HG03520 (cell line): ENCODE data around the gene PPY.
"Not testable (repeated sequence)": the region's sequence is repeated elsewhere in the genome, so short reads cannot be mapped to it uniquely, and the experiment has no call there.

Experiments used
- ATAC-seq: cut with Tn5 transposase; IDR thresholded peaks from one replicate; pipeline ENCODE4 v1.9.1; 2021; ENCODE audit warnings: mild to moderate bottlenecking, moderate library complexity; ENCODE audit not compliant: unreplicated experiment

The PPY gene

DNA sequence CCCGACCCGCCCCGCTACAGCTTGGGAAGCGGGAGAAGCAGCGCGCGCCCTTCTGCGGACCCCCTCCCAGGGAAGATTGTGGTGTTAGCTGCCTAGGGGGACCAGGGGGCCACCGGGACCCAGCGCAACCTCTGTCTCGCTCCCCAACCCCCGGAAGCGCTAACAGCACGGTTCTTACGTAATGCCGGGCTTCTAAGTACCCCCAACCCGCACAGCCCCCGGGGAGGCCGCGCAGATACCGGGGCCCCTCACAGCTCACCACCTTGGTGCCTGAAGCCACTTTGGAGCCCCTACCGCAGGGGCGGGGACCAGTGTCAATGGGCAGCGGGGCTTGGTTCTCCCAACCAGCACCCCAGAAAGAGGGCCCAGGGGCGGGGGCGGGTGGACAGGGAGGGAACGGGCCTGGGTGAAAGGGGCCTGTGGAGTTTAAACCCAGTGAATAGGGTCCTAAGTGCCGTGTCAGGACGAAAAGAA lies 35.3 kb downstream of the PPY start:
- no peak for ATAC-seq

DNA sequence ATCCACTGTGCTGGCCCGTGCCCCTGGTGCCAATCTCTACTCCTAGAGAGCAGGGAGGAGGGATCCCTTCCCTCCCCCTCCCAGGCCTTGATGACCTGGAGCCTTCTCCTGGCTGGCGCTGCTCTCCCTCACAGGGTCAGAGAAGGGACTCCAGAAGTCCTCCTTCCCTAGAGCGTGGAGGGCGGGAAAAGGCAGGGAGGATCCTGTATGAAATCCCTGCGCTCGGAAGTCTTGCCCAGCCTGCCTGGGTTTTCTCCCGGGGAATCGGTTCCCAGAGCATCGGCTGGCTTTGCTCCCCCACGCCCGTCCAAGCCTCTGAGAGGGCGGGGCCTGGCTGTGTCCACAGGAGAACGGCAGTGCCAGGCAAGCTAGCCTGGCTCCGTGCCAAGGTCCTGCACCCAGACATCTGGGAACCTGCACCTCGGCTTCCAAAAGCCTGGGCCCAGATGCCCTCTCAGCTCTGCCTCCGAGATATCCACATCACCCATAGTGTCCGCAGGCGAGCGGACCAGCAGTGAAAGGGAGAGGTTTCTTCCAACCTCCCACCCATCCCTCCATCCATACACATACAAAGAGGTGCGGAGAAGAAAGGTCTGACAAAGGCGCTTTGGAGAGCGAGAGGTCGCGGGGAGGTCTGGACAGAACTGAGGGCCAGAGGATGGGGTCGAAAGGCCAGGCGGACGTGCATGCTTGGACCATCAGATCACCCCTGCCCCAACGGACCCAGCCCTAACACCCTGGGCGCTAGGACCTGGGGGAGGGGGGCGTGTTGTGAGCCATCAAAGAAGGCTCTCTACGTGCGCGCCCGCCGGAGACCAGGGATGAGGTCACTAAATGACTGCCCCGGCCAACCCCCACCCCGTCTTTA lies 36.1 kb downstream of the PPY start:
- ATAC-seq = no peak

DNA sequence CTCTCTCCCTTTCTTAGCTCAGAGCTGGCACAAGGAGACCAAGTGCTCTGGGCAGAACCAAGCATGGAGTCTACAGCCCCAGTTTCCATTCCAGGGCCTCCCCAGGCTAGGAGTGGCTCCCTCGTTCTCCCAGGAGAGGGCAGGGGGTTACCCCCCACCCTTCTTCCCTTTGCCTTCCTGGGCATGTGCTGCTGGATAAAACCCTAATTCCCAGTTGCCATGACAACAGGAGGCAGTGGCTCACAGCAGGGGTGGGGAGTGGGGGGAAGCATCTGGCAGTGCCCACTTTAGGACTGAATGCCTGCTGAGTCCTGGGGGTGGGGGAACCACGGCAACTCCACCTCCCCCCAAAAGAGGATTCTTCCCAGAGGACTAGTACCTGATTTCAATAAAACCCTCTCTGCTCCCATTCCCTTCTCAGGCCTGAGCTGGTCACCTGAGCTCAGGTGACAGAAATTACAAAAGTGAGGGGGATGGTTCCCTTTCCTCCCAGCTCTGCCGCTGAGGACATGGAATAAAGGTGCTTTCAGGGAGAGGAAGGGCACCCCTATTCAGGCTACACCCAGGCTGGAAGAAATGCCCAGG lies 36.8 kb downstream of the PPY start:
- ATAC-seq = no peak

DNA sequence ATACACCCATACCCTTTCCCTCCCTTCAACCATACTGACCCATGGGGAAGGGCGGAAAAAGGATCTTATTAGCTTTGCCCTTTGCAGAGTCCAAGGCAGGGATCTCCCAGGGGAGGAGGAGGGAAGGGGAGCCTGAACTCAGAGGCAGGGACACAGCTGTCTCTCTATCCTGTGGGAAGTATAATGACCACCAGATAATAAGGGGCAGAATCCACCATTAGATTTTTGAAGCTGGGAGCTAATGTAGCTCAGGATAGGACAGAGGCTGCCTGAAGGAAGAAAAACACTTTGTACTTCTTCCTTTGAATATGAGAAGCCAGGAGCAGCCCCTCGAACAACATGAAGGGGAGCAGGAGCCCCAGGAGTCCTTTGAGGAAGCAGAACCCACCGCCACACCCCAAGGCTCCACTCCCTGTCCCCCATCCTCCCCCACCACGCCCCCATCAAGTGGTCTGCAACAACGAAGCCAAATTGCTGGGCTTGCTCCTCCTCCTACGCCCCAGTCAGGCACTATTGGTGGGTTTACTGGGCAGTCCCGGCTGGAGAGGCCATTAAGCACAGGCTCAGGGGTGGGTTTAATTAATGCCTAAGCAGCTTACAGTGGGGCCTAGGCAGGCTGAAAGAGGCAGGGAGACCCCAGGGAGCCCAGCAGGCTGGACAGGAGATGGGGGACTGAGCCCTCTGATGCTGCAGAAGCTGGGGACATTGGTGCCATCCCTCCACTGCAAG lies 40.3 kb downstream of the PPY start:
- ATAC-seq = no peak

DNA sequence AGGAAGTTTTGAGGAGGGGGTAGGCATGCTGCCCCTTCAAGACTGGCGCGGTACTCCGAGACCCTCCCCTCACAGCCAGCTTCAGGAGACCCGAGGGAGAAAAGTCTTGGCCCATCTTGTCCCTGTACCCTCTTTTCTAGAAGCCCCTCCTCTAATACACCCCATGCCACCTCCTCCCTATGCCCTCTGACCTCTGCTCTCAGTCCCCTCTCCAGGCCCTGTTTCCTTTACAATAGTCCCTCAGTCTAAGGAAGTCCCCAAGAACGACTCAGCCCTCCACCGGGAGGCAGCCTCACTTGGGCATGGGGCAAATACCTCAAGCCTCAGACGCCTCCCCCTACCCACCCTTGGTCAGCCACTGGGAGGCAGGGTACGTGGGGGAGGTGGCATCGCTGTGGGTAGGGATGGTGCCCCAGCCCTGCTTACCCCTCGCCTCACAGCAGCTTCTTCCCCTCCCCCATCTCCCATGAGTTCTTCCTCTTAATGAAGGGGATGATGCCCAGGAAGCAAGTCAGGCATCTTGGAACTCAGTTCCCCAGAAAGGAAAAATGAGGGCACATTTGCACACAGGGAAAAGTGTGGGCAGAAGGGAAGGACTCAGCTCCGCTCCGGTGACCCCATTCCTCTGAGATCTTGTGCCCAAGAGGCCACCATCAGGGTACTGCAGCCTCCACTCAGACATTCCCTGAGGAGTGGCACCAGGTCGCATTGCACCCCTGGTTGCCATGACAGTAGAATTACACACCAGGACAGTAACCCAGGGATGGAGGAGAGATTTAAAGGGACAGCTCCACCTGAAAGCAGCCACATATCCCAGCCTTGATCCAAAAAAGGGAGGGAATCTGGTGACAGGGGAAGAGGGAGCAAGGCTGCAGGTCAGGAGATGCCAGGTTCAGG lies 41.2 kb downstream of the PPY start:
- no peak for ATAC-seq

DNA sequence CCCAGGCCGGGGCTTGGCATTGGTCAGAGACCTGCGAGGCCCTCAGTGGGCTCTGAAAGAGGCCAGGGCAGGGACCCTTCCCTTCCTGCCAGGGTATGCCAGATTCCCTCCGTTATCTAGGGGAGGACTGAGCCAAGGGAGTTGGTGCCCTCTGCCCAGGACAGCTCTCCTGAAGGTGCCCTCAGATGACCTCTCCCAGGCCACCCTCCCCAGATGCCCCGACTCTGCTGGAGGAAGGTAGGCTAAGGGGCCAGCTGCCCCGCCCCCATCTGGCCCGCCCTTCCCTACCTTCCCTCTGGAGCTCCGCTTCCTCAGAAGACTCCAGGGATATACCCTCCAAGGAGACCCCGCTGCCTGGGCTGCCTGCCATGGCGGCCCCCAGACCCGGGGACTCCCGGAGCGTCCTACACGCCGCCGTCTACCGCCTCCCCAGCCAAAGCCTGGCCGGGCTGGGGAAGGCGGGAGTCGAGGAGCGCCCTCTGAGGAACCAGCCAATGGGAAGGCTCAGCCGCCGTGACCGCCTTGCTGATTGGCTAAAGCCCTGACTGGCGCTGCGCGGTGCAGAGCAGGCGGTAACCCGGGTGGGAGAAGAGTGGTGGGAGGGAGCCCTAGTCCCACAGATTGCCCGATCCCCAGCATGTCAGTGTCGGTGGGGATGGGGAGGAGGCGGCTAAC lies 42.0 kb downstream of the PPY start:
- ATAC-seq = no peak

DNA sequence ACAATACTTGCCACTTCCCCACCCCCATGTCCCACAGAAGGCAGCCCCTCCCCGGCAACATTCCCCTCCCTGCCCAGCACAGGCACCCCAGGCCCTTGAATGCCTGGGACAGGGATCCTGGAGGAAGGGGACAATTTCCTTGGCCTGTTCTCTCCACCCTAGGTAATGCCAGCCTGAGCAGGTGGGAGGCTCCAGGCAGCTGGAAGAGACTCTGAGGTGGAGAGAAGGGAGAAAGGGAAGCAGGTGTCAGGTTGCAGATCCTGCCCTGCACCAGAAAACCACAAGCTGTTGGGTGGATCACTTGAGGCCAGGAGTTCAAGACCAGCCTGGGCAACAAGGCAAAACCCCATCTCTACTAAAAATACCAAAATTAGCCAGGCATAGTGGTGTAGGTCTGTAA lies 43.8 kb downstream of the PPY start:
- ATAC-seq = no peak

DNA sequence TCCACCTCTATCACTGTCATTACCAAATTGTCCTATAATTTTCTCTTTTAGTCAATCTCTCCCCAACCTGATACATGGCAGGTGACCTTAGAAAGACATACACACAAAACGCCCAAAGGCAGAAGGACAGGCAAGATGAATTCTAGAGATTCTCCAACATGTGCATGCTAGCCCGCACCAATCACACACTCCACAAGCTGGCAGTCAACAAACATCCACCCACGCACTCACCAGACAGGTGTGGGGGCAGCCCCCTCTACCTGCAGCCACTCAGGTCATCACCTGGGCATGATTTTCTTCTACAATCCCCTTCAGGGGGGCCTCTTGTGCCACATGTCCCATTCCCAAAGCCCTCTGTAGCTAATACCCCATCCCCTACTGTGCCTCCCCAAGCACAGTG lies 44.4 kb downstream of the PPY start:
- no peak for ATAC-seq

DNA sequence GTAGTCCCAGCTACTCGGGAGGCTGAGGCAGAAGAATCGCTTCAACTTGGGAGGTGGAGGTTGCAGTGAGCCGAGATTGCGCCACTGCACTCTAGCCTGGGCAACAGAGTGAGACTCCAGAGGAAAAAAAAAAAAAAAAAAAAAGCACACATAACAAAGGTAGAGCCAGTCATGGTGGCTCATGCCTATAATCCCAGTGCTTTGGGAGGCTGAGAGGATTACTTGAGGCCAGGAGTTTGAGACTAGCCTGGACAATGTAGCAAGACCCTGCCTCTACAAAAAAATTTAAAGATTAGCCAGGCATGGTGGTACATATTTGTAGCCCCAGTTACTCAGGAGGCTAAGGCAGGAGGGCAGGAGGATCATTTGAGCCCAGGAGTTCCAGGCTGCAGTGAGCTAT lies 47.8 kb downstream of the PPY start:
- ATAC-seq = not testable (repeated sequence)

DNA sequence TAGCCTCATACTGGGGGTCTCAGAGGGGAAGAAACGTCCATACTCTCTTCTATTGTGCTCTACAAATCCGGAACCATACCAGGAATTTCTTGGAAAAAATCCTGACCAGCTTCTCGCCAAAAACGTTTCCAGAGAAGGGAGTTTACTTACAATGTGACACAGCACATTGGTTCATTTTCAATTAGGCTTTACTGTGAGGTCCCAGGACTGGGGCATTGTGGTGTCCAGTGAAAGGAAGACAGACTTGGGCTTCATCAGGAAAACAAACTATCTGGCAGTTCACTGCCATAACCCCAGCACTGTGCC lies 49.7 kb downstream of the PPY start:
- ATAC-seq = no peak

DNA sequence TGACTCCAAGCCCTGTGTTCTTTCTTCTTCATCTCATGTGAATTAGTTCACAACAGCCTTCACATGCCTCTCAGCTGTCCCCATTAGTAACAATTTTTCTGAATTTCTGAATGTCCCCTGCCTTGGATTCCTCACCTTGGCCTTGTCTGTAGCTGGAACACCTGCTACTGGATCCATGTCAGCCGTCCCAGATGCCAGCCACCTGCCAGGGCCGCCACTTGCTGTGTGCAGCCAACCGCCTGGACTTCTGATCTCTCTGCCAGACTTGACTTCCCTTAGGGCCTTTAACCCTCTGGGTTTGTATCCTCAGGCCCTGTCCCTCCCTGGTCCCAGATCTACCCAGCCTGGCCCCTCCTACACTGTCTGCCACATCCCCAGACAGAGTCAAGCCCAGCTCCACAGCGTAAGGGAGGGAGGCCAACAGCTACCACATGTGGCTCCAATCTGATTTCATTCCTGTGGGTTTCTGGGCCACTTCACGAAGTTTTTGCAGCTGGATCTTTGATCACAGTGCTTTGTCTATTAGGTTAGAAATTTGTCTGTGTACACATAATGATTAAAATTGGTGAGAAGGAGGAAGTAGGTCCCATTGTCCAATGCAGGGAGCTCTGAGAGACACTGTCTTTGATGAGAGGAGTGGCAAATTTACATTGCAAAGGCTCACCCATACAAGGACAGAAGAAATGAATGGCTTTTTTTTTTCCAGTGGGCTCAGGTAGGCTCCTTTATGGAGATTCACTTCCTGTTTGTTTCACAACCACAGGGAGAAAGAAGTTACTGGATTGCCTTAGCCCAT lies 50.2 kb downstream of the PPY start:
- ATAC-seq = no peak
